GM12878 (cell line): ENCODE measurements around the gene METTL9.

Experiments
- CREB1 ChIP-seq: IDR thresholded peaks from 2 replicates; pipeline ENCODE4 v1.6.1; 2012; ENCODE audit warnings: low read depth, mild to moderate bottlenecking, inconsistent platforms
- EGR1 ChIP-seq, 2 experiments: IDR thresholded peaks; 1 replicate in 1 of 2; 2 replicates in 1 of 2; pipeline ENCODE4 v1.6.1; 2011 to 2012; ENCODE audit warnings: low read depth in 2 of 2, low read length in 2 of 2, borderline replicate concordance in 1 of 2, mild to moderate bottlenecking in 1 of 2, moderate library complexity in 1 of 2
- EZH2 ChIP-seq: IDR thresholded peaks from 2 replicates; pipeline ENCODE4 v1.6.1; 2012; ENCODE audit warnings: low read depth, mild to moderate bottlenecking, control low read depth, inconsistent platforms, low read length, borderline replicate concordance; ENCODE audit not compliant: control insufficient read depth
- FOS ChIP-seq: IDR thresholded peaks from 3 replicates; pipeline ENCODE4 v1.6.1; 2011; ENCODE audit warnings: borderline replicate concordance; ENCODE audit not compliant: insufficient read length; ENCODE audit errors: extremely low read depth
- SPI1 ChIP-seq: IDR thresholded peaks from 2 replicates; pipeline ENCODE4 v1.6.1; 2011; ENCODE audit warnings: low read depth, mild to moderate bottlenecking, low read length, moderate library complexity, borderline replicate concordance; ENCODE audit not compliant: insufficient read depth
- TF ChIP-seq, protein P1 (sequence below), 3 experiments: IDR thresholded peaks in 2 of 3; conservative IDR thresholded peaks in 1 of 3; 2 replicates each; pipeline ENCODE4 v1.5.1; 2011; ENCODE audit warnings: low read depth in 3 of 3, low read length in 3 of 3, mild to moderate bottlenecking in 3 of 3, control low read depth in 2 of 3, moderate library complexity in 2 of 3, inconsistent platforms in 1 of 3, mixed read lengths in 1 of 3; ENCODE audit not compliant: control insufficient read depth in 2 of 3, insufficient read depth in 1 of 3; ENCODE audit errors: extremely low read depth in 1 of 3
- TF ChIP-seq, protein P2 (sequence below): IDR thresholded peaks from 2 replicates; pipeline ENCODE4 v1.6.1; 2011; ENCODE audit warnings: low read depth, mild to moderate bottlenecking, low read length, moderate library complexity, borderline replicate concordance; ENCODE audit errors: extremely low read depth
- TF ChIP-seq, protein P3 (sequence below): IDR thresholded peaks from 2 replicates; pipeline ENCODE4 v1.6.1; 2012; ENCODE audit warnings: low read depth, low read length, improper control_type of control experiment
- TF ChIP-seq, protein P4 (sequence below): fragments of 450-650 bp; IDR thresholded peaks from 2 replicates; pipeline ENCODE4 v1.6.1; 2017; ENCODE audit warnings: mild to moderate bottlenecking, low read depth, inconsistent platforms; ENCODE audit not compliant: poor library complexity, severe bottlenecking
- TF ChIP-seq, protein P5 (sequence below): fragments of 450-650 bp; IDR thresholded peaks from 2 replicates; pipeline ENCODE4 v1.6.1; 2016; ENCODE audit warnings: mild to moderate bottlenecking, moderate library complexity, borderline replicate concordance
- TF ChIP-seq, protein P6 (sequence below): IDR thresholded peaks from 2 replicates; pipeline ENCODE4 v1.6.1; 2012; ENCODE audit warnings: low read length, inconsistent platforms

DNA sequence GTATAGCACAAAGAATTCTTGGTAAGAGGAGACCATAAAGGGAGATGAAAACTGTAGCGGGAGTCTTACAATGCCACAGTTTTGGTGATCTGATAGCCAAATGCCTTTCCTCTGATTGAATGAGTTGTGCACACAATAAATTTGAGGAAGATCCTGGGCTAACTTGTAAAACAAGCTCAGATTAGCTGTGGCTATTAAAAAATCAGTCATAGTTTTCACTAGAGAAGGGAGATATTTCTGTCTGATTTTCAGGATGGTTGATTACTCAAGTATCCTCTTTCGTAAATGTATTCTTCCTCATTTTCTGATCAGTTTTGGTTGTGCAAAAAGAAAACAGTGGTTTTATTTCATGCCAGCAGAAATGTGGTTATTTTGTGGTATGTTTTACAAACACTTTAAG is 9.1 kb upstream of the METTL9 start:
- TF ChIP-seq, protein P1, sequence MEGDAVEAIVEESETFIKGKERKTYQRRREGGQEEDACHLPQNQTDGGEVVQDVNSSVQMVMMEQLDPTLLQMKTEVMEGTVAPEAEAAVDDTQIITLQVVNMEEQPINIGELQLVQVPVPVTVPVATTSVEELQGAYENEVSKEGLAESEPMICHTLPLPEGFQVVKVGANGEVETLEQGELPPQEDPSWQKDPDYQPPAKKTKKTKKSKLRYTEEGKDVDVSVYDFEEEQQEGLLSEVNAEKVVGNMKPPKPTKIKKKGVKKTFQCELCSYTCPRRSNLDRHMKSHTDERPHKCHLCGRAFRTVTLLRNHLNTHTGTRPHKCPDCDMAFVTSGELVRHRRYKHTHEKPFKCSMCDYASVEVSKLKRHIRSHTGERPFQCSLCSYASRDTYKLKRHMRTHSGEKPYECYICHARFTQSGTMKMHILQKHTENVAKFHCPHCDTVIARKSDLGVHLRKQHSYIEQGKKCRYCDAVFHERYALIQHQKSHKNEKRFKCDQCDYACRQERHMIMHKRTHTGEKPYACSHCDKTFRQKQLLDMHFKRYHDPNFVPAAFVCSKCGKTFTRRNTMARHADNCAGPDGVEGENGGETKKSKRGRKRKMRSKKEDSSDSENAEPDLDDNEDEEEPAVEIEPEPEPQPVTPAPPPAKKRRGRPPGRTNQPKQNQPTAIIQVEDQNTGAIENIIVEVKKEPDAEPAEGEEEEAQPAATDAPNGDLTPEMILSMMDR (IDR thresholded peaks at IDR 0.05 in 2 of 3, conservative IDR thresholded peaks at IDR 0.05 in 1 of 3; ENCODE audit: control insufficient read depth in 2 of 3, extremely low read depth in 1 of 3, insufficient read depth in 1 of 3, low read depth in 3 of 3, low read length in 3 of 3): no peak
- TF ChIP-seq FOS (no peak), CREB1 (no peak), EGR1 (IDR thresholded peaks at IDR 0.05; ENCODE audit: borderline replicate concordance in 1 of 2, low read depth in 2 of 2, low read length in 2 of 2) (no peak), EZH2 (no peak), SPI1 (no peak)
- TF ChIP-seq, protein P2, sequence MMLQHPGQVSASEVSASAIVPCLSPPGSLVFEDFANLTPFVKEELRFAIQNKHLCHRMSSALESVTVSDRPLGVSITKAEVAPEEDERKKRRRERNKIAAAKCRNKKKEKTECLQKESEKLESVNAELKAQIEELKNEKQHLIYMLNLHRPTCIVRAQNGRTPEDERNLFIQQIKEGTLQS: no peak
- TF ChIP-seq, protein P3, sequence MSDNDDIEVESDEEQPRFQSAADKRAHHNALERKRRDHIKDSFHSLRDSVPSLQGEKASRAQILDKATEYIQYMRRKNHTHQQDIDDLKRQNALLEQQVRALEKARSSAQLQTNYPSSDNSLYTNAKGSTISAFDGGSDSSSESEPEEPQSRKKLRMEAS: no peak
- TF ChIP-seq, protein P4, sequence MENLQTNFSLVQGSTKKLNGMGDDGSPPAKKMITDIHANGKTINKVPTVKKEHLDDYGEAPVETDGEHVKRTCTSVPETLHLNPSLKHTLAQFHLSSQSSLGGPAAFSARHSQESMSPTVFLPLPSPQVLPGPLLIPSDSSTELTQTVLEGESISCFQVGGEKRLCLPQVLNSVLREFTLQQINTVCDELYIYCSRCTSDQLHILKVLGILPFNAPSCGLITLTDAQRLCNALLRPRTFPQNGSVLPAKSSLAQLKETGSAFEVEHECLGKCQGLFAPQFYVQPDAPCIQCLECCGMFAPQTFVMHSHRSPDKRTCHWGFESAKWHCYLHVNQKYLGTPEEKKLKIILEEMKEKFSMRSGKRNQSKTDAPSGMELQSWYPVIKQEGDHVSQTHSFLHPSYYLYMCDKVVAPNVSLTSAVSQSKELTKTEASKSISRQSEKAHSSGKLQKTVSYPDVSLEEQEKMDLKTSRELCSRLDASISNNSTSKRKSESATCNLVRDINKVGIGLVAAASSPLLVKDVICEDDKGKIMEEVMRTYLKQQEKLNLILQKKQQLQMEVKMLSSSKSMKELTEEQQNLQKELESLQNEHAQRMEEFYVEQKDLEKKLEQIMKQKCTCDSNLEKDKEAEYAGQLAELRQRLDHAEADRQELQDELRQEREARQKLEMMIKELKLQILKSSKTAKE: no peak
- TF ChIP-seq, protein P5, sequence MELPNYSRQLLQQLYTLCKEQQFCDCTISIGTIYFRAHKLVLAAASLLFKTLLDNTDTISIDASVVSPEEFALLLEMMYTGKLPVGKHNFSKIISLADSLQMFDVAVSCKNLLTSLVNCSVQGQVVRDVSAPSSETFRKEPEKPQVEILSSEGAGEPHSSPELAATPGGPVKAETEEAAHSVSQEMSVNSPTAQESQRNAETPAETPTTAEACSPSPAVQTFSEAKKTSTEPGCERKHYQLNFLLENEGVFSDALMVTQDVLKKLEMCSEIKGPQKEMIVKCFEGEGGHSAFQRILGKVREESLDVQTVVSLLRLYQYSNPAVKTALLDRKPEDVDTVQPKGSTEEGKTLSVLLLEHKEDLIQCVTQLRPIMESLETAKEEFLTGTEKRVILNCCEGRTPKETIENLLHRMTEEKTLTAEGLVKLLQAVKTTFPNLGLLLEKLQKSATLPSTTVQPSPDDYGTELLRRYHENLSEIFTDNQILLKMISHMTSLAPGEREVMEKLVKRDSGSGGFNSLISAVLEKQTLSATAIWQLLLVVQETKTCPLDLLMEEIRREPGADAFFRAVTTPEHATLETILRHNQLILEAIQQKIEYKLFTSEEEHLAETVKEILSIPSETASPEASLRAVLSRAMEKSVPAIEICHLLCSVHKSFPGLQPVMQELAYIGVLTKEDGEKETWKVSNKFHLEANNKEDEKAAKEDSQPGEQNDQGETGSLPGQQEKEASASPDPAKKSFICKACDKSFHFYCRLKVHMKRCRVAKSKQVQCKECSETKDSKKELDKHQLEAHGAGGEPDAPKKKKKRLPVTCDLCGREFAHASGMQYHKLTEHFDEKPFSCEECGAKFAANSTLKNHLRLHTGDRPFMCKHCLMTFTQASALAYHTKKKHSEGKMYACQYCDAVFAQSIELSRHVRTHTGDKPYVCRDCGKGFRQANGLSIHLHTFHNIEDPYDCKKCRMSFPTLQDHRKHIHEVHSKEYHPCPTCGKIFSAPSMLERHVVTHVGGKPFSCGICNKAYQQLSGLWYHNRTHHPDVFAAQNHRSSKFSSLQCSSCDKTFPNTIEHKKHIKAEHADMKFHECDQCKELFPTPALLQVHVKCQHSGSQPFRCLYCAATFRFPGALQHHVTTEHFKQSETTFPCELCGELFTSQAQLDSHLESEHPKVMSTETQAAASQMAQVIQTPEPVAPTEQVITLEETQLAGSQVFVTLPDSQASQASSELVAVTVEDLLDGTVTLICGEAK: no peak
- TF ChIP-seq, protein P6, sequence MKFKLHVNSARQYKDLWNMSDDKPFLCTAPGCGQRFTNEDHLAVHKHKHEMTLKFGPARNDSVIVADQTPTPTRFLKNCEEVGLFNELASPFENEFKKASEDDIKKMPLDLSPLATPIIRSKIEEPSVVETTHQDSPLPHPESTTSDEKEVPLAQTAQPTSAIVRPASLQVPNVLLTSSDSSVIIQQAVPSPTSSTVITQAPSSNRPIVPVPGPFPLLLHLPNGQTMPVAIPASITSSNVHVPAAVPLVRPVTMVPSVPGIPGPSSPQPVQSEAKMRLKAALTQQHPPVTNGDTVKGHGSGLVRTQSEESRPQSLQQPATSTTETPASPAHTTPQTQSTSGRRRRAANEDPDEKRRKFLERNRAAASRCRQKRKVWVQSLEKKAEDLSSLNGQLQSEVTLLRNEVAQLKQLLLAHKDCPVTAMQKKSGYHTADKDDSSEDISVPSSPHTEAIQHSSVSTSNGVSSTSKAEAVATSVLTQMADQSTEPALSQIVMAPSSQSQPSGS: no peak
